Measurements from ENCODE around the gene RPEL1. TPM values are rescaled to one million over a fixed set of nuclear protein-coding genes. Genes with fewer than 3 reads are reported as not detected.

Gene RPEL1
- total RNA-seq, 2 experiments from 2014 or later, result not detected

GRCh38 chr10:103244666-103245271 is 918 bp upstream of the RPEL1 start:
- H3K9me2 ChIP-seq (ENCODE audit: insufficient read depth, low read length), result no peaks in the 10 kb centered on the region
- BruUV-seq (replicated peaks), result no TSS peak
- H3K27ac ChIP-seq (ENCODE audit: low read depth, low read length, poor library complexity, severe bottlenecking), result no peak overlapping the region
- no peaks in the 10 kb centered on the region for H3K9me3 ChIP-seq (ENCODE audit: low read length)
- ChIA-PET POLR2A (interaction anchor here (1.1 to 1.2 kb wide), 2 partner anchors 12 to 142 kb away, joined by 3 read pairs; no protein-coding TSS in a partner anchor), CTCF (ENCODE audit: unreplicated experiment) (interaction anchor here (0.6 to 1.5 kb wide), 3 partner anchors 18 to 327 kb away, joined by 3 to 6 read pairs (median 6); partner anchors contain the start of gene CNNM2)
- no peaks in the 10 kb centered on the region for H3K36me3 ChIP-seq (ENCODE audit: insufficient read depth, low read length)
- intact Hi-C loops (cut with micrococcal nuclease; ENCODE audit: unreplicated experiment), result loop anchor here (1.0 to 5.0 kb wide), 4 partner anchors 52 to 407 kb away; partner anchors contain the start of genes CYP17A1 and NT5C2
- H3K79me2 ChIP-seq (ENCODE audit: insufficient read depth, low read depth, low read length), result no peaks in the 10 kb centered on the region
- no peaks in the 10 kb centered on the region for H4K20me1 ChIP-seq (ENCODE audit: insufficient read depth, low read length)
- no peak overlapping the region for H3K4me2 ChIP-seq (ENCODE audit: low read length)
- H3K4me3 ChIP-seq (ENCODE audit: low read depth, low read length, poor library complexity, severe bottlenecking), result no peak overlapping the region
- peak; percentile 77 for DNase-seq (ENCODE audit: low spot score)
- H3K4me1 ChIP-seq (ENCODE audit: insufficient read depth, low read length, poor library complexity, severe bottlenecking), result peaks cover 8% of the 10 kb centered on the region
- no peak overlapping the region for H2AFZ ChIP-seq (ENCODE audit: low read length)
- TF ChIP-seq EZH2phosphoT487 (IDR thresholded peaks at IDR 0.05; ENCODE audit: borderline replicate concordance, low read depth, low read length), result no peak
- TF ChIP-seq, protein P1, sequence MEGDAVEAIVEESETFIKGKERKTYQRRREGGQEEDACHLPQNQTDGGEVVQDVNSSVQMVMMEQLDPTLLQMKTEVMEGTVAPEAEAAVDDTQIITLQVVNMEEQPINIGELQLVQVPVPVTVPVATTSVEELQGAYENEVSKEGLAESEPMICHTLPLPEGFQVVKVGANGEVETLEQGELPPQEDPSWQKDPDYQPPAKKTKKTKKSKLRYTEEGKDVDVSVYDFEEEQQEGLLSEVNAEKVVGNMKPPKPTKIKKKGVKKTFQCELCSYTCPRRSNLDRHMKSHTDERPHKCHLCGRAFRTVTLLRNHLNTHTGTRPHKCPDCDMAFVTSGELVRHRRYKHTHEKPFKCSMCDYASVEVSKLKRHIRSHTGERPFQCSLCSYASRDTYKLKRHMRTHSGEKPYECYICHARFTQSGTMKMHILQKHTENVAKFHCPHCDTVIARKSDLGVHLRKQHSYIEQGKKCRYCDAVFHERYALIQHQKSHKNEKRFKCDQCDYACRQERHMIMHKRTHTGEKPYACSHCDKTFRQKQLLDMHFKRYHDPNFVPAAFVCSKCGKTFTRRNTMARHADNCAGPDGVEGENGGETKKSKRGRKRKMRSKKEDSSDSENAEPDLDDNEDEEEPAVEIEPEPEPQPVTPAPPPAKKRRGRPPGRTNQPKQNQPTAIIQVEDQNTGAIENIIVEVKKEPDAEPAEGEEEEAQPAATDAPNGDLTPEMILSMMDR (conservative IDR thresholded peaks at IDR 0.05; ENCODE audit: low read length), result peak; percentile 97

DNA sequence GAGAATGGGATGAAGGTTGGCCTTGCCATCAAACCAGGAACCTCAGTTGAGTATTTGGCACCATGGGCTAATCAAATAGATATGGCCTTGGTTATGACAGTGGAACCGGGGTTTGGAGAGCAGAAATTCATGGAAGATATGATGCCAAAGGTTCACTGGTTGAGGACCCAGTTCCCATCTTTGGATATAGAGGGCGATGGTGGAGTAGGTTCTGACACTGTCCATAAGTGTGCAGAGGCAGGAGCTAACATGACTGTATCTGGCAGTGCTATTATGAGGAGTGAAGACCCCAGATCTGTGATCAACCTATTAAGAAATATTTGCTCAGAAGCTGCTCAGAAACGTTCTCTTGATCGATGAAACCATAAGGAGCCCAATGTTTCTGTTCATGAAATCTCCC is 637 bp downstream of the RPEL1 start:
- Histone ChIP-seq H3K36me3 (ENCODE audit: insufficient read depth, low read length) (no peaks in the 10 kb centered on the region), H3K27ac (ENCODE audit: low read depth, low read length, poor library complexity, severe bottlenecking) (no peak overlapping the region), H2AFZ (ENCODE audit: low read length) (no peak overlapping the region), H3K4me3 (ENCODE audit: low read depth, low read length, poor library complexity, severe bottlenecking) (no peak overlapping the region), H4K20me1 (ENCODE audit: insufficient read depth, low read length) (no peaks in the 10 kb centered on the region), H3K9me3 (ENCODE audit: low read length) (no peaks in the 10 kb centered on the region), H3K4me1 (ENCODE audit: insufficient read depth, low read length, poor library complexity, severe bottlenecking) (no peaks in the 10 kb centered on the region), H3K4me2 (ENCODE audit: low read length) (no peak overlapping the region), H3K79me2 (ENCODE audit: insufficient read depth, low read depth, low read length) (no peaks in the 10 kb centered on the region), H3K9me2 (ENCODE audit: insufficient read depth, low read length) (no peaks in the 10 kb centered on the region)
- intact Hi-C loops (cut with micrococcal nuclease; ENCODE audit: unreplicated experiment), result no loop called here
- ChIA-PET POLR2A (no interaction called here), CTCF (ENCODE audit: unreplicated experiment) (no interaction called here)
- BruUV-seq (replicated peaks), result no TSS peak
- TF ChIP-seq EZH2phosphoT487 (IDR thresholded peaks at IDR 0.05; ENCODE audit: borderline replicate concordance, low read depth, low read length), result no peak
- TF ChIP-seq, protein P1 (conservative IDR thresholded peaks at IDR 0.05; ENCODE audit: low read length), result 0 out of 2 replicates have a peak, but pooled peaks have one; percentile 8
- DNase-seq (ENCODE audit: low spot score), result no peak

DNA sequence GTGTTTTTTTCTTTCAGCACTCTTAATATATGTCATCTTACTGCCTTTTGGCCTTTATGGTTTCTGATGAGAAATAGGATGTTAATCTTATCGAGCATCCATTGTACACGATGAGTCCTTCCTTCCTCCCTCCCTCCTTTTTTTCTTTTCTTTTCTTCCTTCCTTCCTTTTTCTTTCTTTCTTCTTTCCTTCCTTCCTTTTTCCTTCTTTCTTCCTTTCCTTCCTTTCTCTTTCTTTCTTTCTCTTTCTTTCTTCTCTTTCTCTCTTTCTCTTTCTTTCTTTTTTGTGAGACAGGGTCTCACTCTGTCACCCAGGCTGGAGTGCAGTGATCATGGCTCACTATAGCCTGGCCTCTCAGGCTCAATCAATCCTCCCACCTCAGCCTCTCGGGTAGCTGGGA is 8.4 kb downstream of the RPEL1 start:
- Histone ChIP-seq H3K4me3 (ENCODE audit: low read depth, low read length, poor library complexity, severe bottlenecking) (no peak overlapping the region), H3K79me2 (ENCODE audit: insufficient read depth, low read depth, low read length) (no peaks in the 10 kb centered on the region), H3K36me3 (ENCODE audit: insufficient read depth, low read length) (no peaks in the 10 kb centered on the region), H3K4me2 (ENCODE audit: low read length) (no peak overlapping the region), H2AFZ (ENCODE audit: low read length) (no peak overlapping the region), H3K4me1 (ENCODE audit: insufficient read depth, low read length, poor library complexity, severe bottlenecking) (no peaks in the 10 kb centered on the region), H3K9me3 (ENCODE audit: low read length) (no peaks in the 10 kb centered on the region), H3K9me2 (ENCODE audit: insufficient read depth, low read length) (no peaks in the 10 kb centered on the region), H3K27ac (ENCODE audit: low read depth, low read length, poor library complexity, severe bottlenecking) (no peak overlapping the region), H4K20me1 (ENCODE audit: insufficient read depth, low read length) (no peaks in the 10 kb centered on the region)
- BruUV-seq (replicated peaks), result no TSS peak
- ChIA-PET CTCF (ENCODE audit: unreplicated experiment) (no interaction called here), POLR2A (interaction anchor here (0.7 to 1.1 kb wide), 2 partner anchors 13 to 394 kb away, joined by 3 to 5 read pairs; no protein-coding TSS in a partner anchor)
- DNase-seq (ENCODE audit: low spot score), result no peak
- TF ChIP-seq EZH2phosphoT487 (IDR thresholded peaks at IDR 0.05; ENCODE audit: borderline replicate concordance, low read depth, low read length), result no peak
- TF ChIP-seq, protein P1 (conservative IDR thresholded peaks at IDR 0.05; ENCODE audit: low read length), result no peak
- intact Hi-C loops (cut with micrococcal nuclease; ENCODE audit: unreplicated experiment), result no loop called here

Data from OCI-LY7 (cell line).